Measurements from ENCODE around the gene SLC6A18.

DNA sequence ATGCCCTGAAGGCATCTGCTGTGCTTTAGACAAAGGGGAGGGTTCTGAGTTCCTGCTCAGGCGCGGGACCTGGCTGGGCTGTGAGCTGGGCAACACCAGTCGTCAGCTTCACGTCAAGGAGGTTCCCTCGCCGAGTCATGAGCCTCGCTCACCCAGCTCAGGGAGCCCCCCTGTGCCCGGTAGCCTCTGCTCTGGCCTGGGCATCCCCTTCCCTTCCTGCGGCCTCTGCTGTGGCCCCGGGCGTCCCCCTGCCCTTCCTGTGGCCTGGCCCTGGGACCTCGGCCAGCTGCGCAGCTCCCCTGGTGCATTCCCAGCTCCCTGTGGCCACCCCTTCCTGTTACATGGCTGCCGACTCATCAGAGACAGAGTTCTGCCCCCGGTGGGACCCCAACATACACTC is 39.8 kb downstream of the SLC6A18 start:
- no peak for TF ChIP-seq EZH2 (IDR thresholded peaks at IDR 0.05)
- no peak for TF ChIP-seq POLR2AphosphoS5 (IDR thresholded peaks at IDR 0.05; ENCODE audit: borderline replicate concordance, low read depth, low read length)
- TF ChIP-seq FOXP2 (optimal IDR thresholded peaks at IDR 0.05; ENCODE audit: control extremely low read depth, extremely low read length, insufficient read depth), result no peak

Measured in SK-N-MC (cell line).